ENCODE measurements around the gene PPFIA3. TPM values are rescaled to one million over a fixed set of nuclear protein-coding genes. Genes with fewer than 3 reads are reported as not detected.

Gene PPFIA3
- total RNA-seq, 1 donor from 2014 or later = 4.3 TPM

GRCh38 chr19:49111218-49111998, 7.9 kb upstream of the PPFIA3 start:
- TF ChIP-seq CTCF (IDR thresholded peaks at IDR 0.05) = no peak
- H3K4me1 ChIP-seq = peaks cover 21% of the 10 kb centered on the region
- H3K27me3 ChIP-seq (ENCODE audit: low read depth) = no peaks in the 10 kb centered on the region
- ATAC-seq (no peak), DNase-seq (no peak)
- H3K36me3 ChIP-seq = peaks cover 31% of the 10 kb centered on the region
- no peaks in the 10 kb centered on the region for H3K9me3 ChIP-seq
- intact Hi-C loops (cut with DNase I) = no loop called here
- no peak overlapping the region for H3K4me3 ChIP-seq
- H3K27ac ChIP-seq = no peak overlapping the region

DNA sequence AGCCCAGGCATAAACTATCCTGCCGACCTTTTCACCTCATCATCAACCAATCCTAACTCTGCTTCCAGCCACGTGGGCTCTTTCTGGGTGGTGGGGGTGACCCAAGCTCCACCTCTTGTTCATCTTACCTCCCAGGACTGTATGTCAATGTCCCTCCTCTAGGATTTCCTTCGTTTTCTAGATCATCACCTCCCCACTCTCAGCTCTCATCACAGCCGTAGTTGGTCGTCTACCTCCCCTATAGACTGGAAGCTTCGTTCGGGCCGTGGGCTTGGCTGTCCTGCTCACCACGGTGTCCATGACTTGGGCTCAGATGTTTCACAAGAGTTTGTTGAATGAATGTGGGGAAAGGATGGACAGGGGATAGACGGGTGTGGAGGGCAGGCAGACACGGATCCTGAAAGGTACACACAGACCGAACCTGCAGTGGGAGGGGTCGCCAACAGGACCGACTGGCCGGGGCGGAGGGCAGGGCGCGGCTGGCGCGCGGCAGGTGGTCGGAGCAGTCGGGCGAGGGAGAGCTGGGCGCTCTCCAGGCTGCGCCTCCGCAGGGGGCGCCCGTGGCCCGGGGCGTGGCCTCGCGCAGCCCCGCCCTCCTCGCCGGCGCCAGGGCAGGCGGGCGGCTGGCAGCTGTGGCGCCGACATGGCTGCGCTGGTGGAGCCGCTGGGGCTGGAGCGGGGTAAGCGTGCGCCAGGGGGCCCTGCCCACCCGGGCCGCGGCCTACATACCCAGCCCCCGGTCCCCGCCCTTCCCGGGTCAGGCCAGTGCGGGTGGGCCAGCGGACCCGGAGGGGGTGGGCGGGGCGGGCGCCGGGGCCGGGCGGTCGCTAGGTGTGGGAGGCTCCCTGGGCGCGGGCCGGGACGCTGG, 5.3 kb upstream of the PPFIA3 start, which contains the start of gene LIN7B:
Gene LIN7B (plus strand): TSS at position 609 of the 868 bp plus-strand sequence. CDS start 35 bp downstream, at position 644.
- ATAC-seq = peak; percentile 78 to 79

GRCh38 chr19:49114630-49115363, 4.5 kb upstream of the PPFIA3 start:
- intact Hi-C loops (cut with DNase I) = no loop called here
- no peaks in the 10 kb centered on the region for H3K9me3 ChIP-seq
- peaks cover 2% of the 10 kb centered on the region for H3K27me3 ChIP-seq (ENCODE audit: low read depth)
- H3K4me1 ChIP-seq = peaks cover 42% of the 10 kb centered on the region
- peak; percentile 77 for DNase-seq
- ATAC-seq = peak in 1 of 2 donors; percentile 22
- no peaks in the 10 kb centered on the region for H3K36me3 ChIP-seq
- H3K4me3 ChIP-seq = peak overlapping the region; percentile 87
- H3K27ac ChIP-seq = peak overlapping the region; percentile 79
- TF ChIP-seq CTCF (IDR thresholded peaks at IDR 0.05) = no peak

More for the DNA sequence above, 5.3 kb upstream of the PPFIA3 start, which contains the start of gene LIN7B:
- Histone ChIP-seq H3K27ac (peak within 1 kb of the TSS; percentile 79), H3K4me3 (peak within 1 kb of the TSS; percentile 87), H3K4me1 (peaks cover 36% of the 10 kb centered on the region), H3K9me3 (no peaks in the 10 kb centered on the region), H3K36me3 (peaks cover 5% of the 10 kb centered on the region), H3K27me3 (ENCODE audit: low read depth) (no peaks in the 10 kb centered on the region)
- intact Hi-C loops (cut with DNase I) = no loop called here
- TF ChIP-seq CTCF (IDR thresholded peaks at IDR 0.05) = peak; percentile 46
- peak; percentile 71 for DNase-seq

DNA sequence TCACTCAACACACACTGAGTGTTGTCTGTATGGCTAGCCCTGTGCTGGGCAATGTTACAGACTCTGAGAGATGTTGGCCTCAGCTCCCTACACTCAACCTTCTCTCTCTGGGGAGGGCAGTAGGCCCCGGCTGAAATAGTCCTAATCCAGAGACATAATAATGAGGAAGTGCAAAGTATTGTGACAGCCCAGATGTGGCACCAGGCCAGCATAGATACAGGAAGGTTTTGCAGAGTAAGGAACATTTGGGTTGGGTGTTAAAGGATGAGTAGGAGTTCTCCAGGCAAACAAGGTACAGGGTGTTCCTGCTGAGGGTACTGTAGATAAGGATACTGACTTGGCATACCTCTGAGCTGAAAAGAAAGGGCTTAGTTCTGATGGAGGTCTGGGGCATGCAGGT, 2.8 kb upstream of the PPFIA3 start:
- ATAC-seq (no peak), DNase-seq (peak; percentile 85)
- intact Hi-C loops (cut with DNase I) = no loop called here
- no peak overlapping the region for H3K4me3 ChIP-seq
- H3K9me3 ChIP-seq = no peaks in the 10 kb centered on the region
- TF ChIP-seq CTCF (IDR thresholded peaks at IDR 0.05) = no peak
- H3K36me3 ChIP-seq = no peaks in the 10 kb centered on the region
- peaks cover 9% of the 10 kb centered on the region for H3K27me3 ChIP-seq (ENCODE audit: low read depth)
- H3K27ac ChIP-seq = no peak overlapping the region
- peaks cover 43% of the 10 kb centered on the region for H3K4me1 ChIP-seq
